HG03066 (cell line): Measurements from ENCODE around the gene KIR2DL4.
"Not testable (repeated sequence)": the region's sequence is repeated elsewhere in the genome, so short reads cannot be mapped to it uniquely, and the experiment has no call there.

Experiments
- ATAC-seq: cut with Tn5 transposase; IDR thresholded peaks from one replicate; pipeline ENCODE4 v1.9.1; 2021; ENCODE audit warnings: low read depth; ENCODE audit not compliant: unreplicated experiment

The KIR2DL4 gene

DNA sequence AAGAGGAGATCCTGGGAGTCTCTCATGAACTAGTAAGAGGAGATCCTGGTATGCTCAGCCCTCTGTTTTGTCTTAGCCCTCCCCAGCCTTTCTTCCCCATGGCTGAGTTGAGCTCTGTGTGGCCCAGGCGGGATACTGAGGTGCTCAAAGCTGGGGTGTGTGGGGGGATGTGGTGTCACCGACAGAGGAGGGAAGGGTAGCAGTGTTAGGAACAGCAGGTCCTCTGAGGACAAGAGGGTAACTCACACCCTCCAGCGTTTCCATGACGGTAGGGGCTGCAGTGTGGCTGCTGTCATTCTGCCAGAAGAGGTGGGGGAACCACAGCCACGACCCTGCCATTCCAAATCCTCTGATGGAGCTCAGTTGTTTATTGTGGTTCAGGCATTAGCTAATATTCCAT is 691 bp downstream of the KIR2DL4 start:
- no peak for ATAC-seq

DNA sequence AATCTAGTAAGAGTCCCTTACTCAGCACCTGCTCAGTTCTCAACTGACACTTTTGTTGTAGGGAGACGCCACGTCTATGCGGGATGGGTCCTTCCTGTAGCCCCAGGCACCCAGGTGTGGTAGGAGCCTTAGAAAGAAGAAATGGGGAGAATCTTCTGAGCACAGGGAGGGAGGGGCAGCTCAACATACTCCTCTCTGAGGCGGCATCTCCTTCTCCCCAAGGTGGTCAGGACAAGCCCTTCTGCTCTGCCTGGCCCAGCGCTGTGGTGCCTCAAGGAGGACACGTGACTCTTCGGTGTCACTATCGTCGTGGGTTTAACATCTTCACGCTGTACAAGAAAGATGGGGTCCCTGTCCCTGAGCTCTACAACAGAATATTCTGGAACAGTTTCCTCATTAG is 1.2 kb downstream of the KIR2DL4 start:
- ATAC-seq: no peak

DNA sequence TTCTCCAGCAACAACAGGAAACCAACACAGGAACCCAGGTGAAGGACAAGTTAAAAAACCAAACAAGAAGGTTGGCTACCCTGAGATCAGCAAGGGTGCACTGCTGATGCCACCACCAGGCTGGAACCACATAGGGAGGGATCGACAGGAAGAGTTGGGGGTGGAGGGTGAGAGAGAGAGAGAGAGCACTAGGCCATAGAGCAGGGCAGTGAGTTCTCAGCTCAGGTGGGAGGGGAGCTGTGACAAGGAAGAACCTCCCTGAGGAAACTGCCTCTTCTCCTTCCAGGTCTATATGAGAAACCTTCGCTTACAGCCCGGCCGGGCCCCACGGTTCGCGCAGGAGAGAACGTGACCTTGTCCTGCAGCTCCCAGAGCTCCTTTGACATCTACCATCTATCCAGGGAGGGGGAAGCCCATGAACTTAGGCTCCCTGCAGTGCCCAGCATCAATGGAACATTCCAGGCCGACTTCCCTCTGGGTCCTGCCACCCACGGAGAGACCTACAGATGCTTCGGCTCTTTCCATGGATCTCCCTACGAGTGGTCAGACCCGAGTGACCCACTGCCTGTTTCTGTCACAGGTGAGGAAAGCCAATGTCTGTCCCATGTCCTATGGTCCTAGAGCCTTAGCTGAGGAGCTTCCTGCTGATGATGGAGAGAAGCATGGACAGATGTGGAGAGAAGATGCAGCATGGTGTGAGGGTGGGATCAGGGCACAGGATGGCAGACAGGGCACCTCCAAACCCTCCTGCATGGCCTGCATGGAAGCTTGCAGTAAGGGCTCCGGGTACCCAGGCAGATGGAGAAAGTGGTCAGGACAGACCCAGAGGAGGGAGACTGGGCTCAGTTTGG is 2.5 kb downstream of the KIR2DL4 start:
- ATAC-seq: no peak

- ATAC-seq: no peak
Observed at GRCh38 chr19:54806516-54806838, 3.1 kb downstream of the KIR2DL4 start.

DNA sequence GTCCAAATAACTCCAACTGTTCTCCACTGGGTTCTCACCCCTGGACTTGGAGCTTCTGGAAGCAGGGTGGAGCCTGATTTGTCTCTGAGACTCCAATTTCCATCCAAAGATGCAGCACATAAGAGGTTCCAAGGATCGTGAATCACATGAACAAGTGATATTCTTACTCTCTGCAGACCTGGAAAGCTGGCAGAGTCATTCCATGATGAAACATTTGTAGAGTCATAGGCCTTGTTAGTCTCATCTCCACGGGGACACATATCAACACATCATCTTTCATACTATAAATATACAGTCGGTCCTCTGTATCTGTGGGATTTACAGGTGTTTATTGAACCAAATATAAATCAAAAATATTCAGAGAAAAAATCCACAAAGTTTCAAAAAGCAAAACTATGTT is 11.2 kb downstream of the KIR2DL4 start:
- not testable (repeated sequence) for ATAC-seq

DNA sequence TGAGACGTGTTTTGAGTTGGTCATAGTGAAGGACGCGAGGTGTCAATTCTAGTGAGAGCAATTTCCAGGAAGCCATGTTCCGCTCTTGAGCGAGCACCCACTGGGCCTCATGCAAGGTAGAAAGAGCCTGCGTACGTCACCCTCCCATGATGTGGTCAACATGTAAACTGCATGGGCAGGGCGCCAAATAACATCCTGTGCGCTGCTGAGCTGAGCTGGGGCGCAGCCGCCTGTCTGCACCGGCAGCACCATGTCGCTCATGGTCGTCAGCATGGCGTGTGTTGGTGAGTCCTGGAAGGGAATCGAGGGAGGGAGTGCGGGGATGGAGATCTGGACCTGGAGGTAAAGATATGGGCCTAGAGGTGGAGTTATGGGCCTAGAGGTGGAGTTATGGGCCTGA is 12.8 kb downstream of the KIR2DL4 start, which contains the start of gene KIR3DL1:
TSS of gene KIR3DL1 (plus strand) at position 218 of the 400 bp plus-strand sequence.
- ATAC-seq: not testable (repeated sequence)

- no peak for ATAC-seq
Observed at GRCh38 chr19:54817670-54818536, 14.5 kb downstream of the KIR2DL4 start.

DNA sequence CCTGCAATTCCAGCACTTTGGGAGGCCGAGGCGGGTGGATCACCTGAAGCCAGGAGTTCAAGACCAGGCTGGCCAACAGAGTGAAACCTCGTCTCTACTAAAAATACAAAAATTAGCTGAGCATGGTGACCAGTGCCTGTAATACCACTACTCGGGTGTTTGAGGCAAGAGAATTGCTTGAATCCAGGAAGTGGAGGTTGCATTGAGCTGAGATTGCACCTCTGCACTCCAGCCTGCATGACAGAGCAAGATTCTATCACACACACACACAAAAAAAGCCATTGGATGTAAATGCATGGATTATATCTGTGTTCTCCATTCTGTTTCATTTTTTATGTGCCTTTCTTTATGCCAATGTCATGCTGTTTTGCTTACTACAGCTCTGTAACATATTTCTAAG is 21.0 kb downstream of the KIR2DL4 start:
- not testable (repeated sequence) for ATAC-seq

DNA sequence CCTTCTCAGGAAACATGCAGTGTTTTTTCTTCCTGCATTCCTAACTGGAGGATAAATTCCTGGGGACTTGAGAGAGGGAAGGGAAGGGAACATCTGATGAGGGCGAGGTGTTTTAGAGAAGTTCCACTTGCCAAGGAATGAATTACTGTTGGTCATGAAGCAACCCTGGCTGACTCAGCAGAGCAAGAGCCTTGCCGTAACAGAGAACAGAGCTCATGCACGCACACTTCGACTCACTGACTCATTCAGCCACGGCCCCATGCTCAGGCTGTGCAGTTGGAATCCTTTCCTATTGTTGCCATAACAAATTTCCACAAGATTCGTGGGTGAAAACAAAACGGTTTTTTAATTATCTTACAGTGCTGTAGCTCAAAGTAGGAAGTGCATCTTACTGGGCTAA is 21.9 kb downstream of the KIR2DL4 start:
- ATAC-seq: not testable (repeated sequence)

DNA sequence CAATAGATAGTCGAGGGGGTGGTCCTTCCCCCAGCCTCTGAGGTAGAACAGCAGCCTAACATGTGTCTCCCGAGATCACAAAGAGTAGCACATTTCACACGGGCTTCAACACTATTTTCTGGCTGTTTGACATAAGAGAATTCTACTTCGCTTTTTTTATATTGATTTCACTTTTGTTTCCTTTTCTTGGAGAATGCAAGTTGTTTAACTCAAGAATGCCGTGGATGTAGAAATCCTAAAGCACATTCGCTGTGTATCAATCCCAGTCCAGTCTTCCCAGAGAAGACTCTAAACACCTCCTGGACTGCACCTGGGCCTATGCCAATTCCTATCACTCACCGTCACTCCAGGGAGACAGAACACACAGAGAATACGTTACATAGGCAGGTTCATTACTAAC is 24.7 kb downstream of the KIR2DL4 start:
- ATAC-seq: not testable (repeated sequence)

GRCh38 chr19:54832496-54832895 is 29.1 kb downstream of the KIR2DL4 start, which contains the start of gene KIR2DS4:
Gene KIR2DS4 (plus strand): TSS chr19:54832676.
- ATAC-seq: not testable (repeated sequence)

DNA sequence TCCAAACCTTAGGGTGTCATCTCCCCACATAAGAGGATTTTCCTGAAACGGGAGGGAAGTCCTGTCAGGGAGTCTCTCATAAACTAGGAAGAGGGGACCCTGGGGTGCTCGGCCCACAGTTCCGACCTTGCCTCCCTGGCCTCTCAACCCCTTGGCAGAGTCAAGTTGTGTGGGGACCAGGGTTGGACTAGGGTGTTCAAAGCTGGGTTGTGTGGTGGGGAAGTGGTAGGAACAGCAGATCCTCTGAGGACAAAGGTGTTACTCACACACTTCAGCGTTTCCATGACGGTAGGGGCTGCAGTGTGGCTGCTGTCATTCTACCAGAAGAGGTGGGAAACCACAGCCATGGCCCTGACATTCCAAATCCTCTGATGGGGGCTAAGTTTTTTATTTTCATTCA is 31.7 kb downstream of the KIR2DL4 start:
- ATAC-seq: not testable (repeated sequence)

- ATAC-seq: not testable (repeated sequence)
Observed at GRCh38 chr19:54837522-54837921, 34.1 kb downstream of the KIR2DL4 start.

DNA sequence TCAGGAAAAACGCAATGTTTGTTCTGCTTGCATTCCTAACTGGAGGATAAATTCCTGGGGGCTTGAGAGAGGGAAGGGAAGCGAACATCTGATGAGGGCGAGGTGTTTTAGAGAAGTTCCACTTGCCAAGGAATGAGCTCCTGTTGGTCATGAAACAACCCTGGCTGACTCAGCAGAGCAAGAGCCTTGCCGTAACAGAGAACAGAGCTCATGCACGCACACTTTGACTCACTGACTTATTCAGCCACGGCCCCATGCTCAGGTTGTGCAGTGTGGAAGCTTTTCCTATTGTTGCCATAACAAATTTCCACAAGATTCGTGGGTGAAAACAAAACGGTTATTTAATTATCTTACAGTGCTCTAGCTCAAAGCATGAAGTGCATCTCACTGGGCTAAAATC is 39.8 kb downstream of the KIR2DL4 start:
- not testable (repeated sequence) for ATAC-seq

- ATAC-seq: not testable (repeated sequence)
Observed at GRCh38 chr19:54850061-54850640, 46.7 kb downstream of the KIR2DL4 start, which contains the start of gene KIR3DL2. Gene KIR3DL2 (plus strand): TSS chr19:54850443. CDS start chr19:54850476, 33 bp downstream.

DNA sequence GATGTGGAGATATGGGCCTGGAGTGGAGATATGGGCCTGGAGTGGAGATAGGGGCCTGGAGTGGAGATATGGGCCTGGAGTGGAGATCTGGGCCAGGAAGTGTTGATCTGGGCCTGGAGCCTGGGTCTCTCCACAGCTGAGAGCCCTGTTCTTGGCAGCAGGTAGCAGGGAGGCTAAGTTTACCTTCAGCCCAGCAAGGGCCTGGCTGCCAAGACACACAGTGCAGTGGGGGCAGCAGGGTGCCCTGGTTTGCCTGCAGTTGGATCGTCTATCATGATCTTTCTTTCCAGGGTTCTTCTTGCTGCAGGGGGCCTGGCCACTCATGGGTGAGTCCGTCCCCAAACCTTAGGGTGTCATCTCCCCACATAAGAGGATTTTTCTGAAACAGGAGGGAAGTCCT is 47.5 kb downstream of the KIR2DL4 start:
- ATAC-seq: no peak

- ATAC-seq: no peak
Observed at GRCh38 chr19:54851353-54851752, 47.9 kb downstream of the KIR2DL4 start.

DNA sequence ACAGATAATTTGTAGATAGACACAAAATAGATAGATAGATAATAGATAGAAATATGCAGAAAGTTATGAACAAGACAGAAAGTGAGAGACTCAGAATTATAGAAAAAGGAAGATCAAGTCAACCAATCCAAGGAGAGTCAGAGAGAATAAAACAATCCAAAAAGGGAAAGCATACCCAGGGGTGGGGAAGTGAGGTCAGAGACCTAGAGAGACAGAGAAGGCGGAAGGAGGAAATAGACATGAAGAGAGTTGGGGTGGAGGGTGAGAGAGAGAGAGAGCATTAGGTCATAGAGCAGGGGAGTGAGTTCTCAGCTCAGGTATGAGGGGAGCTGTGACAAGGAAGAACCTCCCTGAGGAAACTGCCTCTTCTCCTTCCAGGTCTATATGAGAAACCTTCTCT is 51.8 kb downstream of the KIR2DL4 start:
- ATAC-seq: not testable (repeated sequence)

- ATAC-seq: not testable (repeated sequence)
Observed at GRCh38 chr19:54858476-54858875, 55.1 kb downstream of the KIR2DL4 start.

DNA sequence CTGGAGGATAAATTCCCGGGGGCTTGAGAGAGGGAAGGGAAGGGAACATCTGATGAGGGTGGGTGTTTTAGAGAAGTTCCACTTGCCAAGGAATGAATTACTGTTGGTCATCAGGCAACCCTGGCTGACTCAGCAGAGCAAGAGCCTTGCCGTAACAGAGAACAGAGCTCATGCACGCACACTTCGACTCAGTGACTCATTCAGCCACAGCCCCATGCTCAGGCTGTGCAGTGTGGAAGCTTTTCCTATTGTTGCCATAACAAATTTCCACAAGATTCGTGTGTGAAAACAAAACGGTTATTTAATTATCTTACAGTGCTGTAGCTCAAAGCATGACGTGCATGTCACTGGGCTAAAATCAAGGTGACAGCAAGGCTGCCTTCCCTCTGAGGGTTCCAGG is 56.0 kb downstream of the KIR2DL4 start:
- not testable (repeated sequence) for ATAC-seq

- ATAC-seq: not testable (repeated sequence)
Observed at GRCh38 chr19:54863459-54863858, 60.0 kb downstream of the KIR2DL4 start.
